ENCODE results near the gene KCTD11. TPM values are rescaled to one million over a fixed set of nuclear protein-coding genes. Genes with fewer than 3 reads are reported as not detected.

Gene KCTD11
- total and polyA plus RNA-seq, 7 donors: 2.9 to 13.2 (median 5.1) TPM

- intact Hi-C loops (cut with DNase I): no loop called here
Measured at GRCh38 chr17:7383371-7383741, 31.4 kb downstream of the KCTD11 start.

GRCh38 chr17:7383742-7384488, 32.0 kb downstream of the KCTD11 start:
- DNase-seq: peak; percentile 52 to 60
- intact Hi-C loops (cut with DNase I): no loop called here
- Histone ChIP-seq H3K4me3 (peak overlapping the region; percentile 52), H3K27me3 (ENCODE audit: insufficient read depth in 3 of 3, low read length in 2 of 3) (peaks cover 0 to 2% (median 0%) of the 10 kb centered on the region in 3 donors), H3K27ac (no peak overlapping the region), H3K4me1 (peaks cover 24% of the 10 kb centered on the region), H3K36me3 (ENCODE audit: insufficient read depth in 1 of 2, low read depth in 1 of 2) (peaks cover 0 to 27% of the 10 kb centered on the region in 2 donors), H3K9me3 (no peaks in the 10 kb centered on the region)
- ATAC-seq: peak in 3 of 4 donors; percentile 35 to 60 (median 39)
- TF ChIP-seq CTCF (IDR thresholded peaks at IDR 0.05): no peak
- 9 to 36% (median 17%) methylated on average over 60 to 65 of the region's 65 CpGs for WGBS, 3 donors

More at GRCh38 chr17:7383371-7383741, 31.4 kb downstream of the KCTD11 start:
- Histone ChIP-seq H3K9me3 (no peaks in the 10 kb centered on the region), H3K27me3 (ENCODE audit: insufficient read depth in 3 of 3, low read length in 2 of 3) (peaks cover 0 to 2% (median 0%) of the 10 kb centered on the region in 3 donors), H3K36me3 (ENCODE audit: insufficient read depth in 1 of 2, low read depth in 1 of 2) (peaks cover 0 to 22% of the 10 kb centered on the region in 2 donors), H3K4me1 (peaks cover 24% of the 10 kb centered on the region), H3K27ac (no peak overlapping the region), H3K4me3 (peak overlapping the region; percentile 52)
- DNase-seq: no peak
- TF ChIP-seq CTCF (IDR thresholded peaks at IDR 0.05): no peak
- 74 to 76% (median 74%) methylated on average over 11 of the region's 11 CpGs for WGBS, 3 donors
- ATAC-seq: no peak

- H3K4me3 ChIP-seq: peak overlapping the region; percentile 52
- intact Hi-C loops (cut with DNase I): no loop called here
Measured at GRCh38 chr17:7384489-7385081, 32.6 kb downstream of the KCTD11 start.

GRCh38 chr17:7388856-7389255, 36.9 kb downstream of the KCTD11 start:
- DNase-seq (no peak), ATAC-seq (no peak)
- peaks cover 3 to 64% of the 10 kb centered on the region in 2 donors for H3K36me3 ChIP-seq (ENCODE audit: insufficient read depth in 1 of 2, low read depth in 1 of 2)
- H3K4me1 ChIP-seq: no peaks in the 10 kb centered on the region
- H3K27ac ChIP-seq: no peak overlapping the region
- intact Hi-C loops (cut with DNase I): no loop called here
- no peak for TF ChIP-seq CTCF (IDR thresholded peaks at IDR 0.05)
- no peaks in the 10 kb centered on the region for H3K9me3 ChIP-seq
- WGBS, 3 donors: 94 to 96% (median 95%) methylated on average over 10 of the region's 10 CpGs
- no peak overlapping the region for H3K4me3 ChIP-seq
- no peaks in the 10 kb centered on the region for H3K27me3 ChIP-seq (ENCODE audit: insufficient read depth in 3 of 3, low read length in 2 of 3)

More at GRCh38 chr17:7384489-7385081, 32.6 kb downstream of the KCTD11 start:
- no peak for TF ChIP-seq CTCF (IDR thresholded peaks at IDR 0.05)
- Histone ChIP-seq H3K9me3 (no peaks in the 10 kb centered on the region), H3K27ac (no peak overlapping the region), H3K36me3 (ENCODE audit: insufficient read depth in 1 of 2, low read depth in 1 of 2) (peaks cover 0 to 34% of the 10 kb centered on the region in 2 donors), H3K27me3 (ENCODE audit: insufficient read depth in 3 of 3, low read length in 2 of 3) (peaks cover 0 to 2% (median 0%) of the 10 kb centered on the region in 3 donors), H3K4me1 (peaks cover 24% of the 10 kb centered on the region)
- ATAC-seq (peak in 1 of 4 donors; percentile 6), DNase-seq (no peak)
- 52 to 62% (median 53%) methylated on average over 21 to 23 of the region's 23 CpGs for WGBS, 3 donors

Measured in psoas muscle (tissue), 8 donors.